HG02571 (cell line): Measurements from ENCODE around the gene BRWD1.
"Not testable (repeated sequence)": the region's sequence is repeated elsewhere in the genome, so short reads cannot be mapped to it uniquely, and the experiment has no call there.

Source experiments
- ATAC-seq: cut with Tn5 transposase; IDR thresholded peaks from one replicate; pipeline ENCODE4 v1.9.1; 2021; ENCODE audit warnings: mild to moderate bottlenecking, moderate library complexity; ENCODE audit not compliant: unreplicated experiment

The BRWD1 gene

GRCh38 chr21:39288987-39289386, 24.4 kb downstream of the BRWD1 start:
- ATAC-seq: no peak

DNA sequence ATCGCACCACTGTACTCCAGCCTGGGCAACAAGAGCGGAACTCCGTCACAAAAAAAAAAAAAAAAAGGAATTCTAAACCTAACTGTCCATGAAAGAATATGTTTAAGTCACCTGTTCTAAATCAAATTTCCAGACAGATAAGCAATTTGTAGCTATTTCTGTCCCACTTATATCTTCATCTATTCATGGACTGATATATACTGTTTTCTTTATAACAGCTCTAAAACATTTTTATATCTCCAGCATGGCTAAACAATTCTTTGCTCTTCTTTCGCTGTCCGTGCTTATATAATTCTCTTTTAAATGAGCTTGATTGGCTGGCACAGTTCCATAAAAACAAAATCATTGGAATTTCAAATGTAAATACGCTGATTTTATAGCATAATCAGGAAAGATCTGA, 30.5 kb downstream of the BRWD1 start:
- ATAC-seq: no peak

- ATAC-seq: no peak
Measured at GRCh38 chr21:39281853-39282252, 31.6 kb downstream of the BRWD1 start.

- no peak for ATAC-seq
Measured at GRCh38 chr21:39281207-39281606, 32.2 kb downstream of the BRWD1 start.

DNA sequence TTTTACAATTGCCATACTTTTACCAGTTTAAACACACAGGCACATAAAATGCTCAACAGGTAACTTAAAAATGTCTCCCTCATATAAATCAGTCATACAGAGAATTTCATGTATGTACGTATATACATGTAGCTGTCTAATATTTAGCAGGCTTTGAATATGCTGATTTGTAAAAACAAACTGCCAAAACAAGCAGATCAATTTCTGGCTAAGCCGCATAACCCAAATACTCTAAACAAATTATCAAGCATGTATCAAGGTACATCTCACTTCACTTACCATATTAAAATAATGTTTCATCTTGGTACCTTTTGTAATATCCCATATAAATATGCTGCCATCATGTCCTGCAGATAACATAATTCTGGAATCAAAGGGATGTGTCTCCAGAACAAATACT, 43.8 kb downstream of the BRWD1 start:
- ATAC-seq: no peak

GRCh38 chr21:39265603-39266002, 47.8 kb downstream of the BRWD1 start:
- no peak for ATAC-seq

GRCh38 chr21:39263372-39263771, 50.1 kb downstream of the BRWD1 start:
- ATAC-seq: no peak

DNA sequence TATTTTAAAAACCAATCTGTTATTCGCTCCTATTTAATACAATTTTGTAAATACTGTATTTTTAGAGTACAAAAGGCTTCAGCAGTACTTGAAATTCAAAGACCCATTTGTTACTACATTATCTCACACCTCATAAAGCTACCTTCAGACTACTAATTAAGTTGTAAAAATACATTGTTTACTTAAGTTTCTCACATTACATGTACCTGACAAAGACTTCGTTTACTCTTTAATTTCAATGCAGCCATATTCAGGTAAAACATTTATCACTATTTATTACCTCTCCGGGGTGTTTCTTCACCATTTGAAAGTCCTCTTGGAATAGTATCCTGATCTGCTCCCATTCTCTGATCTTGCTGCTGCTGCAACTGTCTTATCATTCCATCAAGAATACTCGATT, 55.2 kb downstream of the BRWD1 start:
- ATAC-seq: no peak

DNA sequence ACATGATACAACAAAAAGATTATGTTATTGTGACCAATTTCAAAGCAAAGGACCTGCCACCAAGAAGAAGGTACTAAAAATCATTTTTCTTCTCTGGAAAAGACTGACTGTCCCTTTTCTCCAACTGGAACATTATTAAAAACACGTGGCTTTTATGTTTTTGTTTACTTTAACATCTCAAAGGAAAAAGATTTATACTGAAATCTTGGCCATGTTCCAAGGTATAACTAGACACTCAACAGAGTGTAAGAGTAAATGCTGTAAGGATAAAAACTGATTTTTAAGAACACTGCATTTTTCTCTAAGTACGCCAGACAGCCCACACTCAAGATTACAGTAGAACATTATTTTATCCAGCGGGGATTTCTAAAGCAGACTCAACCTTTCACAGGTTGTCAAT, 62.1 kb downstream of the BRWD1 start:
- no peak for ATAC-seq

DNA sequence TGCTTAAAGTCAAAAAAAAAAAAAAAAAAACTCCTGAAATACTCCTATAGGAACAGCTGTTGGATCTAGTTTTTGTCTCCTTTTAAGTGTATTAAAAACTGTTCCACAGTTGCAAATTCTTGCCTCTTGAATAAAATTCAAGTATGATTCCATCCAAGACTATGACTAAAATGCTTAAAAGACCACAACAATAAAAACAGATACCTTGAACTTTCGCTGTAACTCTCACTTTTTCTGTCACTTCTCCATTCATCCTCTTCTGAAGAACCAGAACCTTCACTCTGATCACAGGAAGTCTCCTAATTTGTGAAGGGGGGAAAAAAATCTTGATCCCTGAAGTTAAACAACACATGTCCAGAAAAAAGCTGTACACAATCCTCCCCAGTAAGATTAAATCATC, 75.2 kb downstream of the BRWD1 start:
- ATAC-seq: no peak

DNA sequence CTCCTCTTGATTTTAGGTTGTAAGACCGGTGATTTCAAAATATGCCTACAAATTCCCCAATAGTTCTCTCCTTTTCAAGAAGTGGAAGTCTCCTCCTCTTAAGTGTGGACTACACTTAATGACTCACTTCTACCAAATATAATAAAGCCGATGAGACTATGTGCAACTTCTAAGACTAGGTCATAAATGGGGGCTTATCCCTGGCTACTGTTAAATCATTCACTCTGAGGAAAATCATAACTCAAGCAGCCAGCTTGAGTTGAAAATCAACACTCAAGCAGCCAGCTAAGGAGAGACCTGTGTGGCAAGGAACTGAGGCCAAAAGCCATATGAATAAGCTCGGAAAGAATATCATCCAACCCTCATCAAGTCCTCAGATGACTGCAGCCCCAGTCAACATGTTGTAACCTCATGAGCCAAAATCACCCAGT, 80.6 kb downstream of the BRWD1 start:
- ATAC-seq: no peak

DNA sequence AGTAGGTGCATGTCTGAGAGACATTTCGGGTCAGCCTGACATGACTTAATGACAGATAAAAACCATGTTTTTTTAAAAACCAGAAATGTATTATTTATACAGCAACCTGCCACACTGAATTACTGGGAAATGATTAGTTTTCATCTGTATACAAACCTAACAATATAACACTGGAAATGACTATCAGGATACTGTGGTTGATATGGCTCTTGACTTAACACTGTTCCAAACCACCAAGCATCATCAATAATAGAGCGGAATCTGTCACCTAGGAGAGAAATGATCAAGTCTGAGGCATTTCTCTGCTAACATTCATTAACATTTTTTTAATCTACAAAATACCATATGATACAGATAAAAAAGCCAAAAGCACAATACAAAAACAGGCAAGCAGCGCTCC, 88.5 kb downstream of the BRWD1 start:
- no peak for ATAC-seq

DNA sequence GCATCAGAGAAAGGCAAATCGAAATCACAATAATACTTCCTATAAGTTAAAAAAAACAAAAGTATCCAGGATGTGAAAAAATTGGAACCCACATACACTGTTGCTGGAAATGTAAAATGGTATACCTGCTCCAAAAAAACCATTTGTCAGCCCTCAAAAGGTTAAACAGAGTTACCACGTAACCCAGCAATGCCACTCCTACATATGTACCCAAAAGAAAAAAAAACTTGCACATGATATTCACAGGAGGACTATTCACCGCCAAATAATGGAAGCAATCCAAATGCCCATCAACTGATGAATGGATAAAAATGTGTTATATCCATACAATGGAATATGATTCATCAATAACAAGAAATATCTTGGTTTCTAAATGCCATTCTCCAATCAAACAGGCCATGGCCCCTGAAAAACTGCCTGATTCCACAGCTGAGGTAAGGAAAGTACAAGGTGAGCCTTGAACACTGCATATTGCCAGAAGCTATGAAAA, 91.4 kb downstream of the BRWD1 start:
- no peak for ATAC-seq

DNA sequence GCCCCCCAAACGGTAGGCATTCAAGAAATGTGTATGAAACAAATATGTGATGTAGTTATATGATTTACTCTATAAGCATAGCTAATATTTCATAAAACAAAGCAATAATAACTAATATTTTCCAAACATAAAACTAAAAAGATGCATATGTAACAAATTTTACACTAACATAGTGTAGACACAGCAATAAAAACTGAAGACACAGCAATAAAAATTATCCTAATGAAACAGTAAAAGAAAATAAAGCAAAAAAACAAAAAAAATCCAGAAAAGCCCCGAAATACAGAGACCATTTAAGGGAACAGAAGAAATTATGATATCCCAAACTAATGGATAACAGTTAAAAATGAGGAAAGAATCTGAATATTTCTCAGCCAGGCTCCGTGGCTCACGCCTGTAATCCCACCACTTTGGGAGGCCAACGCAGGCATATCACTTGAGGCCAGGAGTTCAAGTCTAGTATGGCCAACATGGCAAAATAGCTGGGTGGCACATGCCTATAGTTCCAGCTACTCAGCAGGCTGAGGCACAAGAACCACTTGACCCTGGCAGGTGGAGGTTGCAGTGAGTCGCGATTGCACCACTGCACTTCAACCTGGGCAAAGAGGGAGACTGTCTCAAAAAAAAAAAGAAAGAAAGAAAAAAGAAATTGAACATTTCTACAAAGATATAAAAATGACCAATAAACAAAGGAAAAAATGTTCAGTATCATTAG, 92.0 kb downstream of the BRWD1 start:
- no peak for ATAC-seq

DNA sequence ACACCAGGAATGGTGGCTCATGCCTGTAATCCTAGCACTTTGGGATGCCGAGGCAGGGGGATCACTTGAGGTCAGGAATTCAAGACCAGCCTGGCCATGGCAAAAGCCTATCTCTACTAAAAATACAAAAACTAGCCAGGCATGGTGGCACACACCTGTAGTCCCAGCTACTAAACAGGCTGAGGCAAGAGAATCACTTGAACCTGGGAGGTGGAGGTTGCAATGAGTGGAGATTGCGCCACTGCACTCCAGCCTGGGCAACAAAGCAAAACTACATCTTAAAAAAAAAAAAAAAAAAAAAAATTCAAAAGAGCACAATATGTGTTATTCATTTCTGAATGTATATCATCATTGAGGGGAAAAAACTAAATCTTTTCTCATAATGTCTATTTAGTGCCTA, 92.6 kb downstream of the BRWD1 start:
- not testable (repeated sequence) for ATAC-seq

- no peak for ATAC-seq
Measured at GRCh38 chr21:39220150-39220549, 93.3 kb downstream of the BRWD1 start.

DNA sequence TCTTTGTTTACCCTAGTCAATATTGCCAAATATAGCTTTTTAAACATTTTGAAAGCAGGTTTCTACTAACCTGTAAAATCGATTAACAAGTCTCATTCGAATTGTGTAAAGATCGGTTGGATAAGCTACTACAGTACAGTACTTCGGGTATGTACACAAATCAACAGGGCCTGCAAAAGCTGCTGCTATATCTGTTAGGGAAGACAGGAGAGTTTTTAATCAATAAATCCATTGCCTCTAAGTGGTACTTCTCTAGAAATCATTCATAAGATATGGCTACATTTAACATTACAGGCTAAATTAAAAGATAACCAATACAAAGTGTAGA, 95.4 kb downstream of the BRWD1 start:
- no peak for ATAC-seq

DNA sequence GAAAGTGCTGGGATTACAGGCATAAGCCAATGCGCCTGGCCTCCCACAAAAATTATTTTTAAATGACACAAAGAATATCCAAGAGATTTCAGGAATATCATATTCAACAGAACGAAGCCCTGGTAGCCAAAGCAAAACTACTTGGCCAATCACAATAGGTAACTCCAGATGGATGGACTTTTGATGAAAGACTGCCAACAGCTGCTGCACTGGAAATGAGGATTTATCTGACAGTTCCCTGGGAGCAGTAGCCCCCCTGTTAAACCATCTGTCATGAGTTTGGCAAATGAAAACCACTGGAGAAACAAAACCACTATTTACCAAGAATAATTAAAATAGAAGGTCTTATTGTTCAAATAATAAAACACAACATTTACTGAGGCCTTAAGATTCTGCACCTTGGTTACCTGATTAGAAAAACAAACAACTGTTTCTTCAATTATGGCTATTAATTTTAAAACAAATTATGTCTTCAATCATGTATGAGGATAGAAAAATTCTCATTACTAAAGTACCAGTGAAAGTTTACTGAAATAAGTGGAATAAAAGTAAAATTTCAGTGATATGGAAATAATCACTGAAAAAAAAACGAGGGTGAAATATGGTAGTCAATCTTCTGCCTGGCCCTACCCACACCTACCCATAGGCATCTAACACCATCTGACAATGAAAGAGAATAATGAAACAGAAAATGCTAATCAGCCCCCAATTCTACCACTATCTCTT, 95.9 kb downstream of the BRWD1 start:
- no peak for ATAC-seq

DNA sequence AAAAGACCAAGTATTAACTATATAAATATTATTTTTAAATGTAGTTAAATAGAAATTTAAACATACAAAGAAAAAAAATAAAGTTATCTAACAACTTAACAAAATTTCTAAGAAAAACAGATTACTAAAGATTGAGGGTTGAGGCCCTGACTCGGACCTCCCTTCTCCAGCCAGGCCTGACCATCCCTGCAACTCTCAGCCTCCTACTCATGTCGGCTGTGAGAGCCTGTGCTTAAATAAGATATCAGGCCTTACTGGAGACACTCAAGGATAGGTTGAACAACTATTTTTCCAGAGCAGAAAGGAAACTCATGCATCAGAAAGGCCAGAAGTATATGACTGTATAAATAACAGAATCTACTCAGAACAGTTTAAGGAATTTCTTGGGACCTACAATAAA, 97.1 kb downstream of the BRWD1 start:
- no peak for ATAC-seq

GRCh38 chr21:39215078-39215477, 98.4 kb downstream of the BRWD1 start:
- no peak for ATAC-seq

GRCh38 chr21:39209334-39209688, 104.1 kb downstream of the BRWD1 start:
- ATAC-seq: no peak

- no peak for ATAC-seq
Measured at GRCh38 chr21:39208624-39209333, 104.7 kb downstream of the BRWD1 start.
